Vagina (tissue), 2 donors: ENCODE data around the gene SVBP.

Experiments
- CTCF ChIP-seq, 3 experiments: fragments of 450-650 bp in 2 of 3; fragments of 200-600 bp in 1 of 3; sonication (generic) in 1 of 3; IDR thresholded peaks; one replicate each; pipeline ENCODE4 v1.5.1; 2017 to 2019; ENCODE audit warnings: antibody characterized with exemption in 3 of 3, mild to moderate bottlenecking in 2 of 3, moderate library complexity in 2 of 3
- POLR2A ChIP-seq, 2 donors: fragments of 450-650 bp; IDR thresholded peaks; one replicate each; pipeline ENCODE4 v1.6.1; 2017; ENCODE audit warnings: antibody characterized with exemption in 2 of 2, mild to moderate bottlenecking in 2 of 2, moderate library complexity in 2 of 2
- POLR2AphosphoS5 ChIP-seq, 2 donors: sonication (generic); formaldehyde crosslinking; IDR thresholded peaks; one replicate each; pipeline ENCODE4 v1.9.0; 2017; ENCODE audit warnings: antibody characterized with exemption in 2 of 2, mild to moderate bottlenecking in 2 of 2, low read depth in 1 of 2; ENCODE audit not compliant: insufficient read depth in 1 of 2

- peak in 2 of 3 experiments; percentile 25 to 29 for TF ChIP-seq CTCF (IDR thresholded peaks at IDR 0.05)
- TF ChIP-seq POLR2A (IDR thresholded peaks at IDR 0.05), result no peak
- TF ChIP-seq POLR2AphosphoS5 (IDR thresholded peaks at IDR 0.05; ENCODE audit: insufficient read depth in 1 of 2, low read depth in 1 of 2), result no peak
These were observed 51.1 kb downstream of the SVBP start for GRCh38 chr1:42765832-42766740.
